Chondrocyte (in vitro differentiated cells): ENCODE measurements around the gene NLRP14. TPM values are rescaled to one million over a fixed set of nuclear protein-coding genes. Genes with fewer than 3 reads are reported as not detected.

Source experiments
- DNase-seq: peaks from one replicate; pipeline ENCODE4 v3.0.0; 2021; ENCODE audit warnings: mixed read lengths, low spot score
- H3K27ac Mint-ChIP-seq: one replicate; pipeline ENCODE4 v1.8.0; 2021; ENCODE audit warnings: mild to moderate bottlenecking, moderate library complexity, mixed read lengths; ENCODE audit not compliant: unreplicated experiment
- H3K27me3 Mint-ChIP-seq: 2 replicates; pipeline ENCODE4 v1.8.0; 2021; ENCODE audit warnings: low read depth, mixed read lengths
- H3K36me3 Mint-ChIP-seq: 2 replicates; pipeline ENCODE4 v1.8.0; 2021; ENCODE audit warnings: low read depth, mixed read lengths
- H3K4me1 Mint-ChIP-seq: 2 replicates; pipeline ENCODE4 v1.8.0; 2021; ENCODE audit warnings: low read depth, mild to moderate bottlenecking, mixed read lengths
- H3K4me3 Mint-ChIP-seq: one replicate; pipeline ENCODE4 v1.8.0; 2021; ENCODE audit warnings: mild to moderate bottlenecking, moderate library complexity, mixed read lengths; ENCODE audit not compliant: unreplicated experiment
- H3K9me3 Mint-ChIP-seq: 2 replicates; pipeline ENCODE4 v1.8.0; 2021; ENCODE audit warnings: low read depth, mixed read lengths
- total RNA-seq: library from RNA; stranded (reverse); gene quantifications from 3 replicates; pipeline ENCODE4 v1.2.1, GENCODE V29; 2021
- TF ChIP-seq, protein P1 (sequence below): fragments of 200-600 bp; sonication (generic); IDR thresholded peaks from 2 replicates; pipeline ENCODE4 v1.5.0; 2021; ENCODE audit warnings: antibody characterized with exemption, mild to moderate bottlenecking, moderate library complexity

The NLRP14 gene
- total RNA-seq, 1 donor from 2014 or later: 0.05 TPM

DNA sequence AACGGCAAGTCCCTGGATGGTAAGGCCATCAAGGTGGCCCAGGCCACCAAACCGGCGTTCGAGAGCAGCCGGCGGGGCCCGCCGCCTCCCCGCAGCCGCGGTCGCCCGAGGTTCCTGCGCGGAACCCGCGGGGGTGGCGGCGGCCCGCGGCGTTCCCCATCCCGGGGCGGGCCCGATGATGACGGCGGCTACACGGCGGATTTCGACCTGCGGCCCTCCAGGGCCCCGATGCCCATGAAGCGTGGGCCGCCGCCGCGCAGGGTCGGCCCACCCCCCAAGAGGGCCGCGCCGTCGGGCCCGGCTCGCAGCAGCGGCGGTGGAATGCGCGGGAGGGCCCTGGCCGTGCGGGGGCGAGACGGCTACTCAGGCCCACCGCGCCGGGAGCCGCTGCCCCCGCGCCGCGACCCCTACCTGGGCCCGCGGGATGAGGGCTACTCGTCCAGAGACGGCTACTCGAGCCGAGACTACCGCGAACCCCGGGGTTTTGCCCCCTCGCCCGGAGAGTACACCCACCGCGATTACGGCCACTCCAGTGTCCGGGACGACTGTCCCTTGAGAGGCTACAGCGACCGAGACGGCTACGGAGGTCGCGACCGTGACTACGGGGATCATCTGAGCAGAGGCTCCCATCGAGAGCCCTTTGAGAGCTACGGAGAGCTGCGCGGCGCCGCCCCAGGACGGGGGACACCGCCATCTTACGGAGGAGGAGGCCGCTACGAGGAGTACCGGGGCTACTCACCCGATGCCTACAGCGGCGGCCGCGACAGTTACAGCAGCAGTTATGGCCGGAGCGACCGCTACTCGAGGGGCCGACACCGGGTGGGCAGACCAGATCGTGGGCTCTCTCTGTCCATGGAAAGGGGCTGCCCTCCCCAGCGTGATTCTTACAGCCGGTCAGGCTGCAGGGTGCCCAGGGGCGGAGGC lies 69.3 kb downstream of the NLRP14 start:
- TF ChIP-seq, protein P1, sequence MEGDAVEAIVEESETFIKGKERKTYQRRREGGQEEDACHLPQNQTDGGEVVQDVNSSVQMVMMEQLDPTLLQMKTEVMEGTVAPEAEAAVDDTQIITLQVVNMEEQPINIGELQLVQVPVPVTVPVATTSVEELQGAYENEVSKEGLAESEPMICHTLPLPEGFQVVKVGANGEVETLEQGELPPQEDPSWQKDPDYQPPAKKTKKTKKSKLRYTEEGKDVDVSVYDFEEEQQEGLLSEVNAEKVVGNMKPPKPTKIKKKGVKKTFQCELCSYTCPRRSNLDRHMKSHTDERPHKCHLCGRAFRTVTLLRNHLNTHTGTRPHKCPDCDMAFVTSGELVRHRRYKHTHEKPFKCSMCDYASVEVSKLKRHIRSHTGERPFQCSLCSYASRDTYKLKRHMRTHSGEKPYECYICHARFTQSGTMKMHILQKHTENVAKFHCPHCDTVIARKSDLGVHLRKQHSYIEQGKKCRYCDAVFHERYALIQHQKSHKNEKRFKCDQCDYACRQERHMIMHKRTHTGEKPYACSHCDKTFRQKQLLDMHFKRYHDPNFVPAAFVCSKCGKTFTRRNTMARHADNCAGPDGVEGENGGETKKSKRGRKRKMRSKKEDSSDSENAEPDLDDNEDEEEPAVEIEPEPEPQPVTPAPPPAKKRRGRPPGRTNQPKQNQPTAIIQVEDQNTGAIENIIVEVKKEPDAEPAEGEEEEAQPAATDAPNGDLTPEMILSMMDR: no peak
- Mint-ChIP-seq H3K27ac (no peak overlapping the region), H3K27me3 (peaks cover 42% of the 10 kb centered on the region), H3K36me3 (no peaks in the 10 kb centered on the region), H3K9me3 (no peaks in the 10 kb centered on the region), H3K4me3 (no peak overlapping the region), H3K4me1 (no peaks in the 10 kb centered on the region)
- DNase-seq: peak; percentile 92

DNA sequence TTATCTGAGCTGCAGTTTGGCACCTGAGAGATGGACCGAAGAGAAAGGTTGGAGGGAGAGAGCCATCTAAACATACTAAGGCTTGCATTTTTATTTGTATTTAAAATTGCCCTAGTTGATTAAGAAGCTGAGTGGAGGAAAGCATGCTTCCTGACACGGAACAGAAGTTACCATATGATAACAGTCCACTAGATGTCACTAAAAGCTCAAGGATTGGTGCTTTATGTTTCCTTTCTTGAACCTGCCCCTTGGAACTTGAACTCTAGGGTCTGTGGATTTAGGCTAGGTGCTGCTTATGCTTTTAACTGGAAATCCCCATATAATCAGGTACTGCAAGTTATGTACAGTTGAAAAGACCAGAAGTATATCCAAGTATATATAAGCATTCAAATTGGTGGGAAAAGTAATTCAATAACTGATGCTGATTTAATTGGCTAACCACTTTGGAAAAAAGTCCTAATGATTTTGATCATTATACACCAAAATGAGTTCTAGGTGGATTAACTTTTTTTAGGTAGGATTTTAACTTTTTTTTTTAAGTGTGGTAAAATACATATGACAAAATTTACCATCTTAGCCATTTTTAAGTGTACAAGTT lies 78.1 kb downstream of the NLRP14 start:
- Mint-ChIP-seq H3K27me3 (peaks cover 39% of the 10 kb centered on the region), H3K4me3 (no peak overlapping the region), H3K27ac (no peak overlapping the region), H3K36me3 (no peaks in the 10 kb centered on the region), H3K9me3 (no peaks in the 10 kb centered on the region), H3K4me1 (no peaks in the 10 kb centered on the region)
- TF ChIP-seq, protein P1: peak; percentile 95
- no peak for DNase-seq

DNA sequence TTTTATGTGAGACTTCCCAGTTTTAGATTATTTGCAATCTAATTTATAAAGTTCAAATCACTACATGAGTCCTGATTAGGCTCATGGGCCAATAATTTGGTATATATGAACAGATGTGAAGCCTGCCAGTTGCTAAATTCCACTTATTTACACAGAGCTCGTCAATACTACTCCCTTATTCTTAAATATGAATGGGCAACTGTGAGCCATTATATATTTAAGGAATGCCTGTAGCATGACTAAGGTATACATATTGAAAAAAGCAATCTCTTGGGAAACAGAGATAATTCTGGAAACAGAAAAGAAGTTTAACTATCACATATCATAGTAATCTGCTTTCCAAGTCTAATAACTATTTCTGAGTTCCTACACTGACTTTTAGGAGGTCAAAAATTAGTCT lies 95.5 kb downstream of the NLRP14 start:
- Mint-ChIP-seq H3K4me1 (peaks cover 9% of the 10 kb centered on the region), H3K4me3 (no peak overlapping the region), H3K9me3 (no peaks in the 10 kb centered on the region), H3K27me3 (no peaks in the 10 kb centered on the region), H3K36me3 (no peaks in the 10 kb centered on the region), H3K27ac (no peak overlapping the region)
- TF ChIP-seq, protein P1: no peak
- no peak for DNase-seq

DNA sequence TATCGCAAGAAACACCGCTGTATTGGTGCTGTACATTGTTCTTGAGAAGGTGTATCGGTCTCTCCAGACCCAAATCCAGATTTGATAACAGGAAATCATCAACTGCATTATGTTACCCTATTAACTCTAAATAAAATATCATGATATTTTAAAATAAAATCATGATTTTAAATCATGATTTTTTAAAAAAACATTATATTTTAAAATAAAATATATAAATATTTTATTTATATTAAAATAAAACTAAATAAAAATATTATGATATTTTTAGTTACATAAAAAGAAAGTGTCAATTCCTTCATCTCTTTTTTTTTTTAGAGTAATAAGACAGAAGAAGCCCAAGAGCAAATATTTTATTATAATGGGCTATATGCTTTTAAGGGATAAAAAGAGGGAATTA lies 96.1 kb downstream of the NLRP14 start:
- H3K9me3 Mint-ChIP-seq: no peaks in the 10 kb centered on the region
- TF ChIP-seq, protein P1: no peak
- H3K27me3 Mint-ChIP-seq: peaks cover 3% of the 10 kb centered on the region
- H3K27ac Mint-ChIP-seq: no peak overlapping the region
- no peak for DNase-seq
- H3K36me3 Mint-ChIP-seq: no peaks in the 10 kb centered on the region
- no peak overlapping the region for H3K4me3 Mint-ChIP-seq
- H3K4me1 Mint-ChIP-seq: peaks cover 9% of the 10 kb centered on the region

Other genes with a start within 250 kb of the NLRP14 start
- gene OR2AG2, start 248.5 kb upstream of the NLRP14 start, total RNA-seq: 0.07 to 0.21 TPM in 2 of 3 replicates, not detected in the other
- gene OR2AG1, start 237.5 kb upstream of the NLRP14 start, total RNA-seq: not detected in 3 replicates
- gene OR6A2, start 220.8 kb upstream of the NLRP14 start, total RNA-seq: 0.19 to 0.23 TPM in 2 of 3 replicates, not detected in the other
- gene OR10A5, start 174.8 kb upstream of the NLRP14 start, total RNA-seq: not detected in 3 replicates
- not detected in 3 replicates for gene OR10A2, start 157.4 kb upstream of the NLRP14 start, total RNA-seq
- gene OR10A4, start 143.9 kb upstream of the NLRP14 start, total RNA-seq: not detected in 3 replicates
- gene OR2D2, start 128.0 kb upstream of the NLRP14 start, total RNA-seq: not detected in 3 replicates
- gene OR2D3, start 99.5 kb upstream of the NLRP14 start, total RNA-seq: not detected in 3 replicates
- gene ZNF215, start 94.1 kb upstream of the NLRP14 start, total RNA-seq: 2.3 to 2.4 TPM (median 2.4 TPM) in 3 replicates
- gene ZNF214, start 133 bp upstream of the NLRP14 start, total RNA-seq: 1.4 to 3.1 TPM (median 2.5 TPM) in 3 replicates
- not detected in 3 replicates for gene RBMXL2, start 68.5 kb downstream of the NLRP14 start, total RNA-seq
- 0.07 to 0.15 TPM (median 0.10 TPM) in 3 replicates for gene SYT9, start 231.4 kb downstream of the NLRP14 start, total RNA-seq